Measurements from ENCODE around the gene SLC35A4.
"Not testable (repeated sequence)": the region's sequence is repeated elsewhere in the genome, so short reads cannot be mapped to it uniquely, and the experiment has no call there.

The SLC35A4 gene

GRCh38 chr5:140558542-140558941 lies 6.1 kb upstream of the SLC35A4 start:
- no peak for DNase-seq (ENCODE audit: low read depth)

- DNase-seq (ENCODE audit: low read depth), result no peak
Observed at GRCh38 chr5:140560227-140560626, 4.4 kb upstream of the SLC35A4 start.

- no peak for DNase-seq (ENCODE audit: low read depth)
Observed at GRCh38 chr5:140561753-140562523, 2.7 kb upstream of the SLC35A4 start.

- DNase-seq (ENCODE audit: low read depth), result no peak
Observed at GRCh38 chr5:140563596-140563995, 1.0 kb upstream of the SLC35A4 start.

- DNase-seq (ENCODE audit: low read depth), result no peak
Observed at GRCh38 chr5:140565024-140565779, 574 bp downstream of the SLC35A4 start.

GRCh38 chr5:140565780-140566095 lies 1.1 kb downstream of the SLC35A4 start:
- no peak for DNase-seq (ENCODE audit: low read depth)

GRCh38 chr5:140566665-140567064 lies 2.0 kb downstream of the SLC35A4 start:
- no peak for DNase-seq (ENCODE audit: low read depth)

GRCh38 chr5:140567136-140567818 lies 2.6 kb downstream of the SLC35A4 start:
- DNase-seq (ENCODE audit: low read depth), result no peak

GRCh38 chr5:140567871-140568270 lies 3.2 kb downstream of the SLC35A4 start:
- no peak for DNase-seq (ENCODE audit: low read depth)

- no peak for DNase-seq (ENCODE audit: low read depth)
Observed at GRCh38 chr5:140568443-140569063, 3.9 kb downstream of the SLC35A4 start.

GRCh38 chr5:140569197-140569596 lies 4.6 kb downstream of the SLC35A4 start:
- no peak for DNase-seq (ENCODE audit: low read depth)

GRCh38 chr5:140570058-140570457 lies 5.4 kb downstream of the SLC35A4 start:
- no peak for DNase-seq (ENCODE audit: low read depth)

- DNase-seq (ENCODE audit: low read depth), result no peak
Observed at GRCh38 chr5:140570488-140570887, 5.9 kb downstream of the SLC35A4 start.

GRCh38 chr5:140571105-140571504 lies 6.5 kb downstream of the SLC35A4 start:
- no peak for DNase-seq (ENCODE audit: low read depth)

GRCh38 chr5:140573683-140574082 lies 9.1 kb downstream of the SLC35A4 start:
- DNase-seq (ENCODE audit: low read depth), result no peak

- DNase-seq (ENCODE audit: low read depth), result no peak
Observed at GRCh38 chr5:140574165-140574564, 9.5 kb downstream of the SLC35A4 start.

- DNase-seq (ENCODE audit: low read depth), result no peak
Observed at GRCh38 chr5:140575309-140575708, 10.7 kb downstream of the SLC35A4 start.

- no peak for DNase-seq (ENCODE audit: low read depth)
Observed at GRCh38 chr5:140576776-140577201, 12.2 kb downstream of the SLC35A4 start.

GRCh38 chr5:140579188-140579747 lies 14.6 kb downstream of the SLC35A4 start:
- DNase-seq (ENCODE audit: low read depth), result not testable (repeated sequence)

GRCh38 chr5:140587495-140587894 lies 22.9 kb downstream of the SLC35A4 start:
- DNase-seq (ENCODE audit: low read depth), result no peak

GRCh38 chr5:140588311-140589070 lies 23.9 kb downstream of the SLC35A4 start:
- no peak for DNase-seq (ENCODE audit: low read depth)

All from fibroblast of the conjunctiva (primary cell).